GM19238 (cell line): Measurements from ENCODE around the gene MAGED4B.
"Not testable (repeated sequence)": the region's sequence is repeated elsewhere in the genome, so short reads cannot be mapped to it uniquely, and the experiment has no call there.

Source experiments
- DNase-seq: peaks from one replicate; pipeline ENCODE4 v3.0.0; 2011; ENCODE audit warnings: low spot score; ENCODE audit not compliant: insufficient read length

MAGED4B gene, protein sequence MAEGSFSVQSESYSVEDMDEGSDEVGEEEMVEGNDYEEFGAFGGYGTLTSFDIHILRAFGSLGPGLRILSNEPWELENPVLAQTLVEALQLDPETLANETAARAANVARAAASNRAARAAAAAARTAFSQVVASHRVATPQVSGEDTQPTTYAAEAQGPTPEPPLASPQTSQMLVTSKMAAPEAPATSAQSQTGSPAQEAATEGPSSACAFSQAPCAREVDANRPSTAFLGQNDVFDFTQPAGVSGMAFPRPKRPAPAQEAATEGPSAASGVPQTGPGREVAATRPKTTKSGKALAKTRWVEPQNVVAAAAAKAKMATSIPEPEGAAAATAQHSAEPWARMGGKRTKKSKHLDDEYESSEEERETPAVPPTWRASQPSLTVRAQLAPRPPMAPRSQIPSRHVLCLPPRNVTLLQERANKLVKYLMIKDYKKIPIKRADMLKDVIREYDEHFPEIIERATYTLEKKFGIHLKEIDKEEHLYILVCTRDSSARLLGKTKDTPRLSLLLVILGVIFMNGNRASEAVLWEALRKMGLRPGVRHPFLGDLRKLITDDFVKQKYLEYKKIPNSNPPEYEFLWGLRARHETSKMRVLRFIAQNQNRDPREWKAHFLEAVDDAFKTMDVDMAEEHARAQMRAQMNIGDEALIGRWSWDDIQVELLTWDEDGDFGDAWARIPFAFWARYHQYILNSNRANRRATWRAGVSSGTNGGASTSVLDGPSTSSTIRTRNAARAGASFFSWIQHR

DNA sequence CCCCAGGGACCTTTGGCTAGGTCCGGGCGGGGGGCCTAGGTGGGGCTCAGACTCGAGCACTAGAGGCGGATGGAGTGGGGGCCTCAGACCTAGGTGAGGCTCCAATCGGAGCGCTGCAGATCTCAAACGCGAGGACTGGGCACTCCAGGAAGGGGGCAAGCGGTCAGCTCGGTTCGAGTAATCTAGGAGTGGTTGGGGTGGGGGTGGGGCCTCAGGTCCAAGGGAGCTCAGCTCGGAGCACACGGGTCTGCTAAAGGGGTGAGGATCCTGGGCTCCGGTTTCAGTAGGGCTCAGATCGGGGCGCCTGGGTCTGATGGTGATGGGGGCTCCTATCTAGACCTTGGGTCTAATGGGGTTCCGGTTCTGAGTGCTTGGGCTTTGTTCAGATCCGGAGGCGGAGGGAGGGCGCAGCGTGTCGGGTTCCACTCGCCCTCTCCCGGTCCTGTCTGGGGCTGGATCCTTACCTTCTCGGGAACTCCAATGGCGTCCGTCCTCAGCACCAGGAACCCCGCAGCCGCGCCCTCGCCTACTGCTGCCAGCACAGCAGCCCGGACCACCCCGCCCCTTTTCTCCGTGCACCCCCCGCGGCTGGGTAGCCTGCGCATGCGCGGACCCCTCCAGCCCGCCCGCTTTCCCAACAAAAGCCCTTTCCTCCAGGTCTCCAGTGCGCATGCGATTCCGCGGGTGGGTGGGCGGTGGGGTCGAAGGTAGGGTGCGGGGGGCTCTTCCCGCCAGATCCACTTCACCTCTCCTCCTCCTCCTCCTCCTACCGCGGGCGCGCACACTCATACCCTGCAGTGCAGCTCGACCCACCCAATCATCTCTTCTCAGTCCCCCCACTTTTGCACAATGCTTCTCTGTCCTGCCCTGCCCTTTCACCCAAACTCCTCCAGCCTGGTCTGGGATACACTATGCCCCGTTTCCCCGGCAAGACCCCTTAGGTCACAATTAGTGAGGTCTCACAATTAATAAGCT is at the start of gene MAGED4B:
Gene MAGED4B (minus strand): TSS at position 518 of the 975 bp plus-strand sequence. CDS start 1,011 bp downstream, outside the sequence.
- not testable (repeated sequence) for DNase-seq

- DNase-seq: no peak
Measured at GRCh38 chrX:52118262-52118661, 49.3 kb upstream of the MAGED4B start.

DNA sequence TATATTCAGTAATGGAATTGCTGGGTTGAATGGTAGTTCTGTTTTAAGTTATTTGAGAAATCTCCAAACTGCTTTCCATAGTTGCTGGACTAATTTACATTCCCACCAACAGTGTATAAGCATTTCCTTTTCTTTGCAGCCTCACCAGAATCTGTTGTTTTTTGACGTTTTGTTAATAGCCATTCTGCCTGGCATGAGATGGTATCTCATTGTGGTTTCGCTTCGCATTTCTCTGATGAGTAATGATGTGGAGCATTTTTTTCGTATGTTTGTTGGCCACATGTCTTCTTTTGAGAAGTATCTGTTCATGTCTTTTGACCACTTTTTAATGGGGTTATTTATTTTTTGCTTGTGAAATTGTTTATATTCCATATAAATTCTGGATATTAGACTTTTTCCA is 13.6 kb upstream of the MAGED4B start:
- no peak for DNase-seq

DNA sequence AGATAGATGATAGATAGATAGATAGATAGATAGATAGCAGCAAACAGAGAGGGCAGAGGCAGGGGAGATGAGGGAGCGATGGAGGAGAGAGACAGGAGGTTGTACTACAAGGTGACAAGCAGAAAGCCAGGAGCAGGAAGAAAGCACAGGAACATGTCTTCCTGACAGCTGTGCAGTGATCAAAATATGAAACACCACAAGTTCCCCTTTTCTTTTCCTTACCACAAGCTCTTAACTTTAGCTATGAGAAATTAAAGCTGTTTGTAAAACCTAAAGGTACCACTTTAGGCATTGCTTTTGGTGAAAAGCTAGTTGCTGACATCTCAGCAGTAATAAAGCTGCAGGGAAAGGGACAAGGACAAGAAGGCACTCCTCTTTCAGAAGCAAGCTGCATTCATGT is 9.1 kb upstream of the MAGED4B start:
- DNase-seq: no peak

- not testable (repeated sequence) for DNase-seq
Measured at GRCh38 chrX:52042288-52042687, 26.7 kb downstream of the MAGED4B start.

DNA sequence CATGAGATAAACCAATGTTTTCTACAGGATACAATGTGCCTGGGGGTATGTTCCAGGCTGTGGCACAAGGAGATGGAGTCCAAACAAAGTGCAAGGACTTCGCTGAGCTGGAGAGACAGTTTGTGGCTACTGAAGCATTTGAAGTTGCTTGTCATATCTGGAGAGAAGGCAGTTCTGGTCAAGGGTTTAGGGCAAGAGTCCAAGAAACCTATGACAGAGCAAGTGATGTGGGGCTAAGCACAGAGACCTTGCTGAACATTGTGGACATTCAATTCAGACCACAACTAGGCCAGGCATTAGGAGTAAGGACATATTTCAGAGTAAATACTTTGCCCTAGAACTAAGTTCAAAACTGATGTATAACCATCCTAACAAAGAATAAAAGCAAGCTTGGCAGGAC is 34.8 kb downstream of the MAGED4B start:
- DNase-seq: no peak

DNA sequence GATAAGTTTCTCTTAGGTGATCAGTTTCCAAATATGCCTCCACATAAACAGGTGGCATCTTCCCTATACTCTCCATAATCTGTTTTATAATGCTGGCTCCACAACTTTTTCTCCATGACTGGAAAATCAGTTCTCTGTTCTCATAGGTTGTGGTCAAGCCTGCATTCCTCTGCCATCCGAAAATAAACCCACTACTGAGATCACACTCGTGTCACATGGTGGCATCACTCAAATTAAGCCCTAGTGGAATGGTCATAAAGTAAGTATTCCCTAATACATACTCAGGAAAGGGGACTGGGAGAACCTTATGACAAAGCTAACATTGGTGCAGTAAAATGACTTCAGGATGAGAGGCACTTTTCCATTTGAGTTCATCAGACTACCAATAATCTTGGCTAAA is 37.6 kb downstream of the MAGED4B start:
- no peak for DNase-seq

DNA sequence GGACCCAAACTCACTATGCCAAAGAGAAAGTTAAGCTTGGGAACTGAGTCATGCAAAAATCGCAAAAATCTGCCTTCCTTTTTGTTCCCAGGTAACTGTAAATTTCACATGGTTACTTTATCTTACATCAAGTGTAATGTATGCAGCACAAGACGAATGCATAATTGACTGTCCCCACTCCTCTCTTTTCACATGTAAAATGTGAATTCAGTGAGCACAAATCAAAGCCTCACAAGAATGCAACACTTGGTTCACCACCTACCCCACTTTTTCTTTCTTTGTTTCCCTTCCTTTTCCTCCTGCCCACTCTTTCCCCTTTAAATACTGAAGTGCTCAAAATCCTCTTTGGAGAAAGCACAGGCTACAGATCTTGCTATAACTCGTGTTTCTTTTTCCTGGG is 53.2 kb downstream of the MAGED4B start:
- DNase-seq: no peak
